HG03108 (cell line): Measurements from ENCODE around the gene SOX4.
A peak's percentile ranks its signal among the peaks of the same experiment; 100 is the strongest.

Source experiments
- ATAC-seq: cut with Tn5 transposase; IDR thresholded peaks from one replicate; pipeline ENCODE4 v1.9.1; 2021; ENCODE audit warnings: moderate library complexity; ENCODE audit not compliant: unreplicated experiment

SOX4 gene

DNA sequence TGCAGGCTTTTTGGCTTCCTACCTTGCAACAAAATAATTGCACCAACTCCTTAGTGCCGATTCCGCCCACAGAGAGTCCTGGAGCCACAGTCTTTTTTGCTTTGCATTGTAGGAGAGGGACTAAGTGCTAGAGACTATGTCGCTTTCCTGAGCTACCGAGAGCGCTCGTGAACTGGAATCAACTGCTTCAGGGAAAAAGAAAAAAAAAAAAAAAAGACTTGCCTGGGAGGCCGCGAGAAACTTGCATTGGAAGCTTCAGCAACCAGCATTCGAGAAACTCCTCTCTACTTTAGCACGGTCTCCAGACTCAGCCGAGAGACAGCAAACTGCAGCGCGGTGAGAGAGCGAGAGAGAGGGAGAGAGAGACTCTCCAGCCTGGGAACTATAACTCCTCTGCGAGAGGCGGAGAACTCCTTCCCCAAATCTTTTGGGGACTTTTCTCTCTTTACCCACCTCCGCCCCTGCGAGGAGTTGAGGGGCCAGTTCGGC is 420 bp downstream of the SOX4 start:
- peak; percentile 6 for ATAC-seq

DNA sequence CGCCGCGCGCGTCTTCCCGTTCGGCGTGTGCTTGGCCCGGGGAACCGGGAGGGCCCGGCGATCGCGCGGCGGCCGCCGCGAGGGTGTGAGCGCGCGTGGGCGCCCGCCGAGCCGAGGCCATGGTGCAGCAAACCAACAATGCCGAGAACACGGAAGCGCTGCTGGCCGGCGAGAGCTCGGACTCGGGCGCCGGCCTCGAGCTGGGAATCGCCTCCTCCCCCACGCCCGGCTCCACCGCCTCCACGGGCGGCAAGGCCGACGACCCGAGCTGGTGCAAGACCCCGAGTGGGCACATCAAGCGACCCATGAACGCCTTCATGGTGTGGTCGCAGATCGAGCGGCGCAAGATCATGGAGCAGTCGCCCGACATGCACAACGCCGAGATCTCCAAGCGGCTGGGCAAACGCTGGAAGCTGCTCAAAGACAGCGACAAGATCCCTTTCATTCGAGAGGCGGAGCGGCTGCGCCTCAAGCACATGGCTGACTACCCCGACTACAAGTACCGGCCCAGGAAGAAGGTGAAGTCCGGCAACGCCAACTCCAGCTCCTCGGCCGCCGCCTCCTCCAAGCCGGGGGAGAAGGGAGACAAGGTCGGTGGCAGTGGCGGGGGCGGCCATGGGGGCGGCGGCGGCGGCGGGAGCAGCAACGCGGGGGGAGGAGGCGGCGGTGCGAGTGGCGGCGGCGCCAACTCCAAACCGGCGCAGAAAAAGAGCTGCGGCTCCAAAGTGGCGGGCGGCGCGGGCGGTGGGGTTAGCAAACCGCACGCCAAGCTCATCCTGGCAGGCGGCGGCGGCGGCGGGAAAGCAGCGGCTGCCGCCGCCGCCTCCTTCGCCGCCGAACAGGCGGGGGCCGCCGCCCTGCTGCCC is 1.1 kb downstream of the SOX4 start:
- ATAC-seq: peak; percentile 21

DNA sequence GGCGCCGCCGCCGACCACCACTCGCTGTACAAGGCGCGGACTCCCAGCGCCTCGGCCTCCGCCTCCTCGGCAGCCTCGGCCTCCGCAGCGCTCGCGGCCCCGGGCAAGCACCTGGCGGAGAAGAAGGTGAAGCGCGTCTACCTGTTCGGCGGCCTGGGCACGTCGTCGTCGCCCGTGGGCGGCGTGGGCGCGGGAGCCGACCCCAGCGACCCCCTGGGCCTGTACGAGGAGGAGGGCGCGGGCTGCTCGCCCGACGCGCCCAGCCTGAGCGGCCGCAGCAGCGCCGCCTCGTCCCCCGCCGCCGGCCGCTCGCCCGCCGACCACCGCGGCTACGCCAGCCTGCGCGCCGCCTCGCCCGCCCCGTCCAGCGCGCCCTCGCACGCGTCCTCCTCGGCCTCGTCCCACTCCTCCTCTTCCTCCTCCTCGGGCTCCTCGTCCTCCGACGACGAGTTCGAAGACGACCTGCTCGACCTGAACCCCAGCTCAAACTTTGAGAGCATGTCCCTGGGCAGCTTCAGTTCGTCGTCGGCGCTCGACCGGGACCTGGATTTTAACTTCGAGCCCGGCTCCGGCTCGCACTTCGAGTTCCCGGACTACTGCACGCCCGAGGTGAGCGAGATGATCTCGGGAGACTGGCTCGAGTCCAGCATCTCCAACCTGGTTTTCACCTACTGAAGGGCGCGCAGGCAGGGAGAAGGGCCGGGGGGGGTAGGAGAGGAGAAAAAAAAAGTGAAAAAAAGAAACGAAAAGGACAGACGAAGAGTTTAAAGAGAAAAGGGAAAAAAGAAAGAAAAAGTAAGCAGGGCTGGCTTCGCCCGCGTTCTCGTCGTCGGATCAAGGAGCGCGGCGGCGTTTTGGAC is 2.0 kb downstream of the SOX4 start:
- no peak for ATAC-seq

DNA sequence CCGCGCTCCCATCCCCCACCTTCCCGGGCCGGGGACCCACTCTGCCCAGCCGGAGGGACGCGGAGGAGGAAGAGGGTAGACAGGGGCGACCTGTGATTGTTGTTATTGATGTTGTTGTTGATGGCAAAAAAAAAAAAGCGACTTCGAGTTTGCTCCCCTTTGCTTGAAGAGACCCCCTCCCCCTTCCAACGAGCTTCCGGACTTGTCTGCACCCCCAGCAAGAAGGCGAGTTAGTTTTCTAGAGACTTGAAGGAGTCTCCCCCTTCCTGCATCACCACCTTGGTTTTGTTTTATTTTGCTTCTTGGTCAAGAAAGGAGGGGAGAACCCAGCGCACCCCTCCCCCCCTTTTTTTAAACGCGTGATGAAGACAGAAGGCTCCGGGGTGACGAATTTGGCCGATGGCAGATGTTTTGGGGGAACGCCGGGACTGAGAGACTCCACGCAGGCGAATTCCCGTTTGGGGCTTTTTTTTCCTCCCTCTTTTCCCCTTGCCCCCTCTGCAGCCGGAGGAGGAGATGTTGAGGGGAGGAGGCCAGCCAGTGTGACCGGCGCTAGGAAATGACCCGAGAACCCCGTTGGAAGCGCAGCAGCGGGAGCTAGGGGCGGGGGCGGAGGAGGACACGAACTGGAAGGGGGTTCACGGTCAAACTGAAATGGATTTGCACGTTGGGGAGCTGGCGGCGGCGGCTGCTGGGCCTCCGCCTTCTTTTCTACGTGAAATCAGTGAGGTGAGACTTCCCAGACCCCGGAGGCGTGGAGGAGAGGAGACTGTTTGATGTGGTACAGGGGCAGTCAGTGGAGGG is 2.8 kb downstream of the SOX4 start:
- ATAC-seq: no peak

DNA sequence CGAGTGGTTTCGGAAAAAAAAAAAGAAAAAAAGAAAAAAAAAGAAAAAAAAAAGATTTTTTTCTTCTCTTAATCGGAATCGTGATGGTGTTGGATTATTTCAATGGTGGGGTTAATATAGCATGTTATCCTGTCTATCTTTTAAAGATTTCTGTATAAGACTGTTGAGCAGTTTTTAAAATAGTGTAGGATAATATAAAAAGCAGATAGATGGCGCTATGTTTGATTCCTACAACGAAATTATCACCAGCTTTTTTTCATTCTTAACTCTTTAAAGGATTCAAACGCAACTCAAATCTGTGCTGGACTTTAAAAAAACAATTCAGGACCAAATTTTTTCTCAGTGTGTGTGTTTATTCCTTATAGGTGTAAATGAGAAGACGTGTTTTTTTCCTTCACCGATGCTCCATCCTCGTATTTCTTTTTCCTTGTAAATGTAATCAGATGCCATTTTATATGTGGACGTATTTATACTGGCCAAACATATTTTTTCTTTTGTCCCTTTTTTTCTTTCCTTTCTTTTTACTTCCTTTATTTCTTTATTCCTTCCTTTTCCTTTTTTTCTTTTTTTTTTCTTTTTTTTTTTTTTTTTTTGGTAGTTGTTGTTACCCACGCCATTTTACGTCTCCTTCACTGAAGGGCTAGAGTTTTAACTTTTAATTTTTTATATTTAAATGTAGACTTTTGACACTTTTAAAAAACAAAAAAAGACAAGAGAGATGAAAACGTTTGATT is 3.6 kb downstream of the SOX4 start:
- no peak for ATAC-seq

DNA sequence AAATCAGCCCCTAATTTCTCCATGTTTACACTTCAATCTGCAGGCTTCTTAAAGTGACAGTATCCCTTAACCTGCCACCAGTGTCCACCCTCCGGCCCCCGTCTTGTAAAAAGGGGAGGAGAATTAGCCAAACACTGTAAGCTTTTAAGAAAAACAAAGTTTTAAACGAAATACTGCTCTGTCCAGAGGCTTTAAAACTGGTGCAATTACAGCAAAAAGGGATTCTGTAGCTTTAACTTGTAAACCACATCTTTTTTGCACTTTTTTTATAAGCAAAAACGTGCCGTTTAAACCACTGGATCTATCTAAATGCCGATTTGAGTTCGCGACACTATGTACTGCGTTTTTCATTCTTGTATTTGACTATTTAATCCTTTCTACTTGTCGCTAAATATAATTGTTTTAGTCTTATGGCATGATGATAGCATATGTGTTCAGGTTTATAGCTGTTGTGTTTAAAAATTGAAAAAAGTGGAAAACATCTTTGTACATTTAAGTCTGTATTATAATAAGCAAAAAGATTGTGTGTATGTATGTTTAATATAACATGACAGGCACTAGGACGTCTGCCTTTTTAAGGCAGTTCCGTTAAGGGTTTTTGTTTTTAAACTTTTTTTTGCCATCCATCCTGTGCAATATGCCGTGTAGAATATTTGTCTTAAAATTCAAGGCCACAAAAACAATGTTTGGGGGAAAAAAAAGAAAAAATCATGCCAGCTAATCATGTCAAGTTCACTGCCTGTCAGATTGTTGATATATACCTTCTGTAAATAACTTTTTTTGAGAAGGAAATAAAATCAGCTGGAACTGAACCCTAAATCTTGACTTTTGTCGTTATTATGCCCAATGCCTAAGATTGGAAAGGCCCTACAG is 4.5 kb downstream of the SOX4 start:
- ATAC-seq: no peak

DNA sequence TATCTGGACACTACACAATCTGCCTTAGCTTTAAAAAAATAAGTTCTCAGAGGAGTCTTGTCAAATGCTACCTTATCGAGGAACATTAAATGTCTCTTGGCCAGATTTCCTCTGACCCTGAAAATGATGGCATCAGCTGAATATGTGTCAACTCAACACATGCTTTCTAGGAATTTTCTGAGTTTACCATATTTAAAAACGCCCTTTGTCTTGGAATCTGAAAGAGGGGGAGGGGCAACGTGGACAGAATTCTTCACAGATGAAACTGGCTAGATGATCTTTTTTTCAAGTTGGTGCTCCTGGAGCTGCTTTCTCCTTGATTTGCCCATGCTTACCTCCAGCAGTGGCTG is 5.1 kb downstream of the SOX4 start:
- no peak for ATAC-seq

DNA sequence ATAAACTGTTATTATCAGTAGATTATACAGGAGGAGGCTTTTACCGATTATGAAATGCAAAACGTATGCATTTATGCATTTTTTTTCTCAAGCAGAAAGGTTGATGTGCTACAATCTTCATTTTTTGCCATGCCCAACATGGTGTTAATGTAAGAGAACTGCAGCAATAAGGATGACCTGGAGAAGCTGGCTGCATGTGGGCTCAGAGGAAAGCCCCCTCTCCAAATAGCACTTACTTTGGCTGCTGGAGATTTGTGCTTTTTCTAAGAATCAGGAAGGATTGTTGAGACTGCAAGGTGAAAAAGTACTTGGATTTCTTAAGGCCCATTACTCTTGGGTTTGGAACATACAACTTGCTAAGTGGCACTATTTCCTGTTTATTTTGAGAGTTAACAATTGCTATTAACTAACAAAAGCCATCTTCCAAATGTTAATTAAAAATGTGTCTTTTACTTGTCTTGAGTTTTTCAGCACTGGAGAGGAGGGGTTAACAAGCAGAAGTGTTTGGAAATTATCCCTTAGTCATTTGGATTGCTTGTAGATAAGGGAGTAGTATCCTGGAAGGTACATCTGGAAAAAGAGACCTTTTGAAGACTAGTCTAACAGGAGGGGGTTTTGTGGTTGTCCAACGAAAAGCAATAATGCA is 5.6 kb downstream of the SOX4 start:
- no peak for ATAC-seq

DNA sequence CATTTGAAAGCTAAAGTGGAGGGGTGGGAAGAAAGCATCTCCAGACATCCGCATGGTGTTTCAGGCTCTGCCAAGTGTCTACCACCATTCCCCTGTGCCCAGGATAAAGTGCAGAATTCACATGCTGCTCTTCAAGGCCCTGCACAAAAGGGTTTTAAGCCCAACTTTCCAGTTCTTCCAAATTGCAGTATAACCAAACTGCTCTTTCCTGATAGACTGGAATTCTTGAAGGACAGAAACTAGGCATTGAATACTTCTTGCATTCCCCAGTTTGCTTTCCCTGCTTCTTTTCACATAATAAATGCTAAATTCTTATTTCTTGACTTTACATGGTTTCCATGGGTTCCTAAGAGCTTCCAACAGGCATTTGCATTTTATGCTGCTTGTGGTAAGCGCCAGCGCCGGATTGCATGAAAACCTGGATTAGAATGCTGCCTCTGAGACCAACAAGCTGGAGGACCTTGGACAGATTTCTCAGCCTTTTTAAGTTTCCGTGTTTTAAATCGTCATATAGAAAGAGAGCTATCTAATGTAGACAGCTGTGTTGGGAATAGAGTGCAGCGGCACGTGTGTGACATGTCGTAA is 7.9 kb downstream of the SOX4 start:
- ATAC-seq: no peak

DNA sequence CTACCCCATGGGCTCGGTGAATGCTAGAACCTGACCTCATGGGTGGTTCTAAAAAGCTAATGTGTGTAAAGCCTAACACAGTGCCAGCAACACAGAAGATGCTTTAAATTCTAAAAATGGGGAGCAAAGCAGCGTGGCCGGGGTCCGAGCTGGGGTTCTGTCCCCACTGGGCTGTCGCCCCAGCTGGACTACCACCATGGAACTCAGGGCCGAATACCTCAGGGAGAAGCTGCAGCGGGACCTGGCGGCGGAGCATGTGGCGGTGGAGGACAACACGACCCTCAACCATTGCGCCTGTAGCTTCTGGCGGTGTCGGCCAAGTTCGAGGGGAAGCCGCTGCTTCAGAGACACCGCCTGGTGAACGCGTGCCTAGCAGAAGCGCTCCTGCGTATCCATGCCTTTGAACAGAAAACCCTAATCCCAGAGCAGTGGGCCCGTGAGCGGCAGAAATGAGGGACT is 8.4 kb downstream of the SOX4 start:
- no peak for ATAC-seq

DNA sequence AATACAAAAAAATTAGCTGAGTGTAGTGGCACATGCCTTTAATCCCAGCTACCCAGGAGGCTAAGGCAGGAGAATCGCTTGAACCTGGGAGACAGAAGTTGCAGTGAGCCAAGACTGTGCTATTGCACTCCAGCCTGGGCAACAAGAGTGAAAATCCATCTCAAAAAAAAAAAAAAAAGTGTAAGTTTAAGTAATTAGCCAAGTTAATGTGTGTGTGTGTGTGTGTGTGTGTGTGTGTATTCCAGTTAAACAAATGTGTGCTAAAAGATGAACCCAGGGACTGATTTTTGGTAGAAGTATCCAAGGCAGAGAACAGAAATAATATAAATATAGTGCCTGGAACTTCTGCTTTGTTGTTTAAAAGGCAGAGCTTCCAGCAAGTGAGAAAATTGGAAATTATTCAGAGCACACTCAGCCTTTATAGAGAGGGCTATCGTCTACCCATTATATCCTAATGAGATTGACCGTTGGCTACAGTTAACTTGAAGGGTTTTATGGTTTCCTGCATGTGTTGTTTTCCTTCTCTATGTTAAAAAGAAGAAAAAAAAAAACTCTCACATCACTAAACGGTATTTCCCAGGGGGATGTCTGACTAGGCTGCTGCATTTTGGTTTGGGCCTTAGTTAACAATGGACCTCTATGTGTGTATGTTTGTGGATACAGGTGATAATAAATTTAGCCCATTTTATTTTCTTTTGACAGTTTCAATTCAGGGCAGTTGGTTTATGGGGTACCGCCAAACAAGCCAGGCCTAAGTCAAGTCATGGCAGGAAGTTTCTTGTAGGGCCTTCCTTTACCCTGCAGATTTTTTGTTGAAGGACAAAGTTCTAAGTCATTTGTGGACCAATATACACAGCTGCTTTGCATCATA is 9.8 kb downstream of the SOX4 start:
- ATAC-seq: peak; percentile 54

DNA sequence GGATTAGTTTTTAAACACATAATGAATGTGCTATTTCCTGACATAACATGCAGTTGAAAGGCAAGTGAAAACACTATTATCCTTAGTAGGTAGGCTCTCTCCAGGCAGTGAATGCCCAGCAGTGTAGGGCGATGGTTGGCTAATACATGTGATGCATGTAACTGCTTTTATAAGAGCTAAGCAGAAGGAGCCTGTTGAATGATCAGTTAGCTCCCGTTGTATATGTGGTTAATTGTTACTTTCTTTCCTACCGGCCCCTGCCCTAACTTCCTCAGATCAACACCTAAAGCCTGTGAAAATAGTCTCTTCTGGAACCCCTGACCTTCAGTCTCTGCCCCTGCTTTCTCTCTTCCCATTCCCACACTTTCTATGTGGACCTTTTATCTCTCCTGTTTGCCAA is 10.5 kb downstream of the SOX4 start:
- no peak for ATAC-seq

DNA sequence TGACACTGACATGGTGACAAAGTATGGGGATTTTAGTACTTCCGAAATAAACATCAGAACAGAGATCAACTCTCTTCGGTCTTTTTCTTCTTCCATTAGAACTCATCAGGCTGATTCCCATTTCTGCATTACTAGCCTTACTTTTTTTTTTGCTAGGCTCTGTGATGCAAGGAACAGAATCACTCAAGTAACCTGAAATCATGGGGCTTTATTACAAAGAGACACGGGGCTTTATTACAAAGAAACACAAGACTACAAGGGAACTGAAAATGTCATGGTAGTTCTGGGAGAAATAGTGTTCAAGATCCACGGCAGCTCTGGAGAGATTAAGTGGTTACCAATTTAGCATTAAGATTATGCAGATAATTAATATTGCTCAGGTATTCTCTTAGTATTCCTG is 11.6 kb downstream of the SOX4 start:
- ATAC-seq: no peak

DNA sequence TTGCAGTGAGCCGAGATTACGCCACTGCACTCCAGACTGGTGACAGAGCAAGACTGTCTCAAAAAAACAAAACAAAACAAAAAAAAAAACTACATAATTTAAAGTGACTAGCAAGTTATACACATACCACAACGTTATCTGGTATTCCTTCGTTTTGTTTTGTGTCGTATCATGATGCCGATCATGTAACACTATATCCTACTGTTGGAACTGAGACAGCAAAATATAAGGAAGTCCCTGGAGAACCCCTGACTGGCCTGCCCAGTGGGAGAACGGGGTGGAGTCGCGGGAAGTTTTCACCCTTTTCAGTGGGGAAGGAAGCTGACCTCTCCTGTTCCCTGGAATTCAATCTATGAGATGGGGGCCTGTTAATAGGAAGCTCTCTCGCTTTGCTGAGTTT is 15.1 kb downstream of the SOX4 start:
- no peak for ATAC-seq

DNA sequence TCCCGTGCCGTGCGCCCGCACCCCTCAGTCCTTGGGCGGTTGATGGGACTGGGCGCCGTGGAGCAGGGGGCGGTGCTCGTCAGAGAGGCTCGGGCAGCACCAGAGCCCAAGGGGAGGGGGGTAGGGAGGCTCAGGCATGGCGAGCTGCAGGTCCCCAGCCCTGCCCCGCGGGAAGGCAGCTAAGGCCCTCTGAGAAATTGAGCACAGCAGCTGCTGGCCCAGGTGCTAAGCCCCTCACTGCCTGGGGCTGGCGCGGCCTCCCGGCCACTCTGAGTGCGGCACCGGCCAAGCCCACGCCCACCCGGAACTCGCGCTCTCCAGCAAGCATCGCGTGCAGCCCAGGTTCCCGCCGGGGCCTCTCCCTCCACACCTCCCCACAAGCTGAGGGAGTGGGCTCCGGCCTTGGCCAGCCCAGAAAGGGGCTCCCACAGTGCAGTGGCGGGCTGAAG is 16.4 kb downstream of the SOX4 start:
- no peak for ATAC-seq

DNA sequence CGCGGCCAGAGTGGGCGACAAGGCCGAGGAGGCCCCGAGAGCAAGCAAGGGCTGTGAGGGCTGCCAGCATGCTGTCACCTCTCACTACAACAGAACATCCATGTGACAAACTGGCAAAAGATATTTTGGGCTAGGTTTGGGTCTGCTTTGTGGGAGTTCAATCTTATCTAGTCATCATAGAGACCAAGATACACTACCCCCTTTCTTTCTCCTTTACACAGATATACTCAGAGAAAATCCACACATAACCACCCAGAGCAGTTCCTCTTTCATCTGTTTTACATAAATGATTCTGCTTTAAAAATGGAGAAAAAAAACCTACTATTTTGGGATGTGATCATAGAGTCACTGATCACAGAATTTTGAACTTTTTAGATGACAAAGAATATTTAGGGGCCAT is 16.8 kb downstream of the SOX4 start:
- peak; percentile 64 for ATAC-seq

DNA sequence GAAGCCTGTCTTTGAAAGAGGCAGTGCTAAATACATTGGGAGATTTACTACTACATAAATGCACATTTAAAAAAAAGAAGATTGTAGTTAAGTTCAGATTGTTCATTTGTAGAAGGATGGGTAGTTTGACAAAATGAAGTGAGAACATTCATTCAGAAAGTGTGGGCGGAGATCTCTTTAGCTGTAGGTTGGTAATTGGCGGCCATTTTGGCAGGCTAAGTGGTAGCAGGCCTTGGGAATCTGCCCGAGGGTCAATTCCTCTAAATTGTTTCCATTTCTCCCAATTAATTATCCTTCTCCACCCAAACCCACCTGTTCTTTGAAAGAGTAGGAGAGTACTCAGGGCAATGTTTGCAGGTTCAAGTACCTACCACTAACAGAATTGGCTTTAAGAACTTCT is 17.9 kb downstream of the SOX4 start:
- no peak for ATAC-seq
